KMS-11 (cell line): ENCODE results near the gene SSBP3.

Experiments used
- H2AFZ ChIP-seq: fragments of 200-600 bp; sonication (generic); 2 replicates; pipeline ENCODE4 v1.6.1; 2016; ENCODE audit warnings: antibody characterized with exemption, mixed run types, low read depth
- H3K27ac ChIP-seq: fragments of 200-600 bp; sonication (generic); 2 replicates; pipeline ENCODE4 v1.6.1; 2016; ENCODE audit warnings: mild to moderate bottlenecking, mixed run types
- H3K27me3 ChIP-seq: fragments of 200-600 bp; sonication (generic); 2 replicates; pipeline ENCODE4 v1.6.1; 2017; ENCODE audit warnings: mild to moderate bottlenecking, low read depth, mixed run types, moderate library complexity; ENCODE audit not compliant: insufficient read depth
- H3K36me3 ChIP-seq: fragments of 200-600 bp; sonication (generic); 2 replicates; pipeline ENCODE4 v1.6.1; 2017; ENCODE audit warnings: mild to moderate bottlenecking, mixed run types; ENCODE audit not compliant: insufficient read depth
- H3K4me1 ChIP-seq: fragments of 200-600 bp; sonication (generic); 2 replicates; pipeline ENCODE4 v1.6.1; 2016; ENCODE audit warnings: mild to moderate bottlenecking, low read depth, mixed run types; ENCODE audit not compliant: poor library complexity, severe bottlenecking
- H3K4me2 ChIP-seq: fragments of 200-600 bp; sonication (generic); 2 replicates; pipeline ENCODE4 v1.7.0; 2016; ENCODE audit warnings: mild to moderate bottlenecking, mixed run types
- H3K4me3 ChIP-seq: fragments of 200-600 bp; sonication (generic); IDR thresholded peaks from 2 replicates; pipeline ENCODE4 v1.6.1; 2017; ENCODE audit warnings: low read depth, low read length, mixed read lengths; ENCODE audit not compliant: insufficient read depth
- H3K79me2 ChIP-seq: fragments of 200-600 bp; sonication (generic); 2 replicates; pipeline ENCODE4 v1.6.1; 2016; ENCODE audit warnings: low read depth, mixed run types; ENCODE audit not compliant: insufficient read depth
- H3K9ac ChIP-seq: fragments of 200-600 bp; sonication (generic); 2 replicates; pipeline ENCODE4 v1.6.1; 2016; ENCODE audit warnings: mild to moderate bottlenecking, mixed run types
- H4K20me1 ChIP-seq: fragments of 200-600 bp; sonication (generic); 2 replicates; pipeline ENCODE4 v1.6.1; 2016; ENCODE audit warnings: mild to moderate bottlenecking, mixed run types; ENCODE audit not compliant: insufficient read depth
- CTCF ChIP-seq: fragments of 200-600 bp; sonication (generic); conservative IDR thresholded peaks from 2 replicates; pipeline ENCODE4 v1.6.1; 2017; ENCODE audit warnings: low read depth, mild to moderate bottlenecking, antibody characterized with exemption, low read length, moderate library complexity, mixed read lengths

SSBP3 gene

GRCh38 chr1:54379555-54380289 is 26.5 kb downstream of the SSBP3 start:
- H3K4me2 ChIP-seq: no peak overlapping the region
- H3K9ac ChIP-seq: no peak overlapping the region
- no peaks in the 10 kb centered on the region for H3K36me3 ChIP-seq
- no peak overlapping the region for H3K27ac ChIP-seq
- no peak overlapping the region for H2AFZ ChIP-seq
- H3K4me3 ChIP-seq: no peak overlapping the region
- H3K4me1 ChIP-seq: peaks cover 54% of the 10 kb centered on the region
- TF ChIP-seq CTCF: no peak
- H4K20me1 ChIP-seq: no peaks in the 10 kb centered on the region
- H3K27me3 ChIP-seq: no peaks in the 10 kb centered on the region
- peaks cover 23% of the 10 kb centered on the region; the same call in 1 of the 2 replicates for H3K79me2 ChIP-seq

GRCh38 chr1:54378874-54379554 is 27.2 kb downstream of the SSBP3 start:
- no peak overlapping the region for H3K27ac ChIP-seq
- H3K4me1 ChIP-seq: peaks cover 54% of the 10 kb centered on the region
- no peak overlapping the region for H2AFZ ChIP-seq
- no peak overlapping the region for H3K4me3 ChIP-seq
- no peaks in the 10 kb centered on the region for H3K27me3 ChIP-seq
- no peak overlapping the region; the same call in 1 of the 2 replicates for H3K4me2 ChIP-seq
- no peaks in the 10 kb centered on the region for H4K20me1 ChIP-seq
- no peak overlapping the region for H3K9ac ChIP-seq
- no peak for TF ChIP-seq CTCF
- no peaks in the 10 kb centered on the region for H3K36me3 ChIP-seq
- H3K79me2 ChIP-seq: peaks cover 23% of the 10 kb centered on the region; the same call in 1 of the 2 replicates

- Histone ChIP-seq H3K4me2 (peak overlapping the region; percentile 90; the same call in 1 of the 2 replicates), H4K20me1 (no peaks in the 10 kb centered on the region), H3K9ac (no peak overlapping the region), H2AFZ (no peak overlapping the region), H3K27ac (no peak overlapping the region; the same call in 1 of the 2 replicates), H3K79me2 (peaks cover 23% of the 10 kb centered on the region; the same call in 1 of the 2 replicates), H3K4me3 (no peak overlapping the region), H3K4me1 (peaks cover 56% of the 10 kb centered on the region), H3K36me3 (no peaks in the 10 kb centered on the region), H3K27me3 (no peaks in the 10 kb centered on the region)
- no peak for TF ChIP-seq CTCF
These were observed 27.9 kb downstream of the SSBP3 start for GRCh38 chr1:54378157-54378873.

- no peak overlapping the region for H3K4me3 ChIP-seq
- peaks cover 64% of the 10 kb centered on the region for H3K4me1 ChIP-seq
- no peaks in the 10 kb centered on the region for H3K27me3 ChIP-seq
- no peaks in the 10 kb centered on the region for H3K36me3 ChIP-seq
- peaks cover 21% of the 10 kb centered on the region; the same call in 1 of the 2 replicates for H3K79me2 ChIP-seq
- H3K27ac ChIP-seq: peak overlapping the region; percentile 71
- H3K9ac ChIP-seq: peak overlapping the region; percentile 33; the same call in 1 of the 2 replicates
- H2AFZ ChIP-seq: no peak overlapping the region
- H4K20me1 ChIP-seq: no peaks in the 10 kb centered on the region
- peak overlapping the region; percentile 90 for H3K4me2 ChIP-seq
- TF ChIP-seq CTCF: no peak
These were observed 29.0 kb downstream of the SSBP3 start for GRCh38 chr1:54377040-54377691.
